Smooth muscle cell (in vitro differentiated cells): Measurements from ENCODE around the gene KCTD8. TPM values are rescaled to one million over a fixed set of nuclear protein-coding genes. Genes with fewer than 3 reads are reported as not detected.

Experiments
- DNase-seq: peaks from one replicate; lab custom pipeline; 2025; ENCODE audit not compliant: unreplicated experiment; lab: John Stamatoyannopoulos, UW
- H2AFZ ChIP-seq: fragments of 200-600 bp; sonication (generic); 2 replicates; pipeline ENCODE4 v1.6.0; 2016; ENCODE audit warnings: antibody characterized with exemption, low read depth, mild to moderate bottlenecking
- H3F3A ChIP-seq: fragments of 200-600 bp; sonication (generic); 2 replicates; pipeline ENCODE4 v1.6.0; 2017; ENCODE audit warnings: antibody characterized with exemption, low read depth
- H3K27ac ChIP-seq: fragments of 200-600 bp; sonication (generic); 2 replicates; pipeline ENCODE4 v1.5.1; 2016; ENCODE audit warnings: low read depth, mild to moderate bottlenecking
- H3K27me3 ChIP-seq: fragments of 200-600 bp; sonication (generic); 2 replicates; pipeline ENCODE4 v1.6.1; 2016; ENCODE audit warnings: low read depth, mild to moderate bottlenecking
- H3K36me3 ChIP-seq: fragments of 200-600 bp; sonication (generic); 2 replicates; pipeline ENCODE4 v1.5.1; 2016; ENCODE audit warnings: low read depth
- H3K4me1 ChIP-seq: fragments of 200-600 bp; sonication (generic); 2 replicates; pipeline ENCODE4 v1.5.1; 2016; ENCODE audit warnings: low read depth
- H3K4me2 ChIP-seq: fragments of 200-600 bp; sonication (generic); 2 replicates; pipeline ENCODE4 v1.6.0; 2016; ENCODE audit warnings: mild to moderate bottlenecking
- H3K4me3 ChIP-seq: fragments of 200-600 bp; sonication (generic); 2 replicates; pipeline ENCODE4 v1.5.1; 2016; ENCODE audit warnings: mild to moderate bottlenecking
- H3K79me2 ChIP-seq: fragments of 200-600 bp; sonication (generic); 2 replicates; pipeline ENCODE4 v1.6.0; 2016; ENCODE audit warnings: low read depth, mild to moderate bottlenecking
- H3K9ac ChIP-seq: fragments of 200-600 bp; sonication (generic); 2 replicates; pipeline ENCODE4 v1.6.0; 2016; ENCODE audit warnings: low read depth
- H3K9me3 ChIP-seq: fragments of 200-600 bp; sonication (generic); replicated peaks from 2 replicates; pipeline ENCODE4 v1.5.1; 2016; ENCODE audit warnings: low read depth
- H4K20me1 ChIP-seq: fragments of 200-600 bp; sonication (generic); 2 replicates; pipeline ENCODE4 v1.6.0; 2016; ENCODE audit warnings: low read depth
- CTCF ChIP-seq: fragments of 200-600 bp; sonication (generic); IDR thresholded peaks from 2 replicates; pipeline ENCODE4 v1.5.1; 2017; ENCODE audit warnings: borderline replicate concordance, mild to moderate bottlenecking, antibody characterized with exemption; ENCODE audit not compliant: insufficient read depth, poor library complexity, severe bottlenecking
- WGBS: methylation state at CpG from one replicate; pipeline ENCODE4 v1.1.7; 2016; ENCODE audit warnings: low lambda C conversion rate; 5-methylcytosine and 5-hydroxymethylcytosine counted together
- polyA plus RNA-seq: library from polyadenylated mRNA; unstranded; fragments of >200 nt; fragmentation: Nextera tagmentation; extraction: Ambion mirVana; gene quantifications from 2 replicates; pipeline ENCODE4 v1.2.1, GENCODE V29; 2016
- total RNA-seq: library from RNA; depleted of rRNA; stranded (reverse); fragments of >200 nt; gene quantifications from 2 replicates; pipeline ENCODE4 v1.2.3, GENCODE V29; 2014

Gene KCTD8
- total and polyA plus RNA-seq, 2 experiments from 2014 or later, result not detected

- Histone ChIP-seq H3K36me3 (no peaks in the 10 kb centered on the region), H3K27ac (no peak overlapping the region), H3F3A (no peaks in the 10 kb centered on the region), H2AFZ (peak overlapping the region; percentile 86), H3K79me2 (no peaks in the 10 kb centered on the region), H3K4me1 (peaks cover 14% of the 10 kb centered on the region), H3K27me3 (peaks cover 94% of the 10 kb centered on the region), H4K20me1 (no peaks in the 10 kb centered on the region), H3K4me3 (peak overlapping the region; percentile 60), H3K9me3 (no peaks in the 10 kb centered on the region), H3K4me2 (peak overlapping the region; percentile 93), H3K9ac (no peak overlapping the region)
- DNase-seq, result peak; percentile 6
- no peak for TF ChIP-seq CTCF
- WGBS, result under 1% methylated on average over 107 of the region's 110 CpGs
Measured at GRCh38 chr4:44447563-44448504, 775 bp downstream of the KCTD8 start.

DNA sequence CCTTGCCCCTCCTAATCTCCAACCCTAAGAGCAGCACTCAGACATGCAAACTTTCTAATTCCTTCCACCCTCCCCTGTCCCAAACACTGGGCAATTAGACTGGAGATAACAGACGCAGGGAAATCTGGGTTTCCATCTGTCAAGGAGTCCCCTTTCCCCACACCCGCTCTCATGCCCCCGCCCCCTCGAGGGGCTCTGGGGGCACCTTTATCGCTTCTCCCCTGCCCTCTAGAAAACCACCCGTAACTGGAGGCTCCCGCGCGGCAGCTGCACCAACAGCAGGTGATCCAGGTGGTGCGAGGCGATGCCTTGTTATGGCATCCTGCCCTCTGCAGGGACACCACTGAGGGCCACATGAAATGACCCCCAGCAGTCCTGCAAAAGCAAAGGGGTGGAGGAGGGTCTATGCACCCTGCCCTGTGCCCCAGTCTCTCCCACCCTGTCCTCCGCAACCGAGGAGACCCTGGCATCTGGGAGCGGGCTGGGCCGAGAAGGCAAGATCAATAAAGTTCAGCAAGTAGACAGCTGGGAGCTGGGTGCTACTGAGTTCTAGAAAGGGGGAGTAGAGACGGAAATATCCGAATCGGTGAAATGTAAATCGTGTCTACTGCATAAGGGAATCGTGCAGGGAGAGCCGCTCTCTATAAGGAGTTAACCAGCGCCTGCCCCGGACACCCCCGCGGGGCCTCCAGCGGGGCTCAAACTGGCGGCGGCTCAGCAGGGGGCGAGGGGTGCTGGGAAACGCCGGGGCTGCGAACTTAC, 1.6 kb downstream of the KCTD8 start:
- Histone ChIP-seq H2AFZ (peak overlapping the region; percentile 79), H3K4me2 (peak overlapping the region; percentile 93), H3K36me3 (no peaks in the 10 kb centered on the region), H3F3A (no peaks in the 10 kb centered on the region), H3K4me3 (peak overlapping the region; percentile 60), H3K79me2 (no peaks in the 10 kb centered on the region), H3K9me3 (no peaks in the 10 kb centered on the region), H3K9ac (no peak overlapping the region), H4K20me1 (no peaks in the 10 kb centered on the region), H3K4me1 (peaks cover 14% of the 10 kb centered on the region), H3K27ac (no peak overlapping the region), H3K27me3 (peaks cover 86% of the 10 kb centered on the region)
- TF ChIP-seq CTCF, result no peak
- 3% methylated on average over 32 of the region's 32 CpGs for WGBS
- DNase-seq, result no peak

GRCh38 chr4:44446191-44446590, 2.4 kb downstream of the KCTD8 start:
- H2AFZ ChIP-seq, result no peak overlapping the region
- TF ChIP-seq CTCF, result no peak
- peaks cover 78% of the 10 kb centered on the region for H3K27me3 ChIP-seq
- H3K27ac ChIP-seq, result no peak overlapping the region
- H3K9me3 ChIP-seq, result no peaks in the 10 kb centered on the region
- H3K36me3 ChIP-seq, result no peaks in the 10 kb centered on the region
- no peak overlapping the region for H3K4me2 ChIP-seq
- no peaks in the 10 kb centered on the region for H3K79me2 ChIP-seq
- no peak overlapping the region for H3K9ac ChIP-seq
- no peaks in the 10 kb centered on the region for H4K20me1 ChIP-seq
- DNase-seq, result no peak
- H3K4me1 ChIP-seq, result peaks cover 14% of the 10 kb centered on the region
- WGBS, result 23% methylated on average over 4 of the region's 4 CpGs
- H3K4me3 ChIP-seq, result peak overlapping the region; percentile 60
- no peaks in the 10 kb centered on the region for H3F3A ChIP-seq
